ENCODE data around the gene SLC6A17. TPM values are rescaled to one million over a fixed set of nuclear protein-coding genes. Genes with fewer than 3 reads are reported as not detected.

Gene SLC6A17
- total RNA-seq, 2 experiments from 2014 or later, result not detected

Other genes starting within 250 kb of the SLC6A17 start
- 100 to 1,000 TPM in 1 of 2 experiments, 10 to 100 TPM in 1; 77.6 to 143 TPM for gene CSF1, start 239.6 kb upstream of the SLC6A17 start, total RNA-seq
- 10 to 100 TPM; 67.6 to 70.0 TPM for gene AHCYL1, start 165.7 kb upstream of the SLC6A17 start, total RNA-seq
- 10 to 100 TPM; 40.4 to 40.8 TPM for gene STRIP1, start 115.9 kb upstream of the SLC6A17 start, total RNA-seq
- not detected for gene ALX3, start 79.8 kb upstream of the SLC6A17 start, total RNA-seq
- not detected for gene UBL4B, start 38.1 kb upstream of the SLC6A17 start, total RNA-seq
- 1 to 10 TPM; 4.8 to 9.6 TPM for gene KCNC4, start 59.8 kb downstream of the SLC6A17 start, total RNA-seq
- 100 to 1,000 TPM in 1 of 2 experiments, 10 to 100 TPM in 1; 76.5 to 122 TPM for gene RBM15, start 188.9 kb downstream of the SLC6A17 start, total RNA-seq
- under 1 TPM; 0.14 to 0.23 TPM for gene SLC16A4, start 240.5 kb downstream of the SLC6A17 start, total RNA-seq